HG03064 (cell line): ENCODE measurements around the gene FRS2.

Source experiments
- ATAC-seq: cut with Tn5 transposase; IDR thresholded peaks from one replicate; pipeline ENCODE4 v1.9.1; 2021; ENCODE audit warnings: low read depth; ENCODE audit not compliant: unreplicated experiment

The FRS2 gene

GRCh38 chr12:69523433-69524330 is 53.5 kb downstream of the FRS2 start:
- no peak for ATAC-seq

GRCh38 chr12:69524331-69524630 is 54.1 kb downstream of the FRS2 start:
- no peak for ATAC-seq

GRCh38 chr12:69524755-69525469 is 54.7 kb downstream of the FRS2 start:
- ATAC-seq = no peak

GRCh38 chr12:69527506-69528272 is 57.5 kb downstream of the FRS2 start:
- no peak for ATAC-seq

- no peak for ATAC-seq
These were observed 58.8 kb downstream of the FRS2 start for GRCh38 chr12:69529021-69529420.

GRCh38 chr12:69533844-69534243 is 63.7 kb downstream of the FRS2 start:
- ATAC-seq = no peak

- ATAC-seq = peak; percentile 80
These were observed 64.2 kb downstream of the FRS2 start for GRCh38 chr12:69534389-69534822.

GRCh38 chr12:69540987-69541386 is 70.8 kb downstream of the FRS2 start:
- ATAC-seq = no peak

- ATAC-seq = no peak
These were observed 73.9 kb downstream of the FRS2 start for GRCh38 chr12:69544087-69544486.

- no peak for ATAC-seq
These were observed 74.9 kb downstream of the FRS2 start for GRCh38 chr12:69545081-69545480.

GRCh38 chr12:69546693-69547438 is 76.7 kb downstream of the FRS2 start:
- peak; percentile 71 for ATAC-seq

- no peak for ATAC-seq
These were observed 78.5 kb downstream of the FRS2 start for GRCh38 chr12:69548687-69549086.

GRCh38 chr12:69550569-69551350 is 80.6 kb downstream of the FRS2 start:
- ATAC-seq = no peak

GRCh38 chr12:69553628-69554248 is 83.5 kb downstream of the FRS2 start:
- no peak for ATAC-seq

- no peak for ATAC-seq
These were observed 85.3 kb downstream of the FRS2 start for GRCh38 chr12:69555461-69555860.

GRCh38 chr12:69556383-69556782 is 86.2 kb downstream of the FRS2 start:
- no peak for ATAC-seq

GRCh38 chr12:69563166-69563762 is 93.1 kb downstream of the FRS2 start:
- ATAC-seq = no peak

GRCh38 chr12:69566603-69567002 is 96.4 kb downstream of the FRS2 start:
- ATAC-seq = no peak

GRCh38 chr12:69569236-69569635 is 99.0 kb downstream of the FRS2 start:
- no peak for ATAC-seq
